Sciatic nerve (tissue), 2 donors: Measurements from ENCODE around the gene DTNA. TPM values are rescaled to one million over a fixed set of nuclear protein-coding genes. Genes with fewer than 3 reads are reported as not detected.

Experiments used
- ATAC-seq: fragments of 200-7000 bp; cut with Tn5 transposase; one replicate; pipeline ENCODE4 v1.9.1; 2020; ENCODE audit warnings: mild to moderate bottlenecking, moderate library complexity
- DNase-seq: peaks from one replicate; pipeline ENCODE4 v3.0.0-alpha.2; 2020; ENCODE audit warnings: low spot score
- intact Hi-C: fragments of 100-400 bp; cut with DNase I; formaldehyde crosslinking; loops from one replicate; pipeline ENCODE4 v1.14.2; 2022
- total RNA-seq: library from RNA; stranded (reverse); fragmentation: NEBNext Ultra II Directional; extraction: Animal tissue kit (Norgen Biotek cat#: 25700); gene quantifications from one replicate; pipeline ENCODE4 v1.2.1, GENCODE V29; 2021
- donor health status: DM: no; HTN: no; CAD: no.
- donor health status: DM: no; HTN: no; CAD: no.

Gene DTNA
- total RNA-seq, 1 donor from 2014 or later, result 81.8 TPM

GRCh38 chr18:34837769-34838272 lies 127.7 kb downstream of the DTNA start:
- intact Hi-C loops, result no loop called here
- peak; percentile 72 for ATAC-seq

GRCh38 chr18:34838669-34839068 lies 128.6 kb downstream of the DTNA start:
- intact Hi-C loops, result no loop called here
- DNase-seq, result no peak
- ATAC-seq, result no peak

More at GRCh38 chr18:34837769-34838272, 127.7 kb downstream of the DTNA start:
- DNase-seq, result no peak

- ATAC-seq, result no peak
- intact Hi-C loops, result no loop called here
- DNase-seq, result no peak
Measured at GRCh38 chr18:34840256-34840826, 130.2 kb downstream of the DTNA start.

GRCh38 chr18:34841891-34842290 lies 131.8 kb downstream of the DTNA start:
- intact Hi-C loops, result no loop called here
- no peak for DNase-seq
- no peak for ATAC-seq

- intact Hi-C loops, result no loop called here
- DNase-seq (no peak), ATAC-seq (no peak)
Measured at GRCh38 chr18:34844072-34844471, 134.0 kb downstream of the DTNA start.

- ATAC-seq (no peak), DNase-seq (no peak)
- intact Hi-C loops, result no loop called here
Measured at GRCh38 chr18:34844732-34845459, 134.8 kb downstream of the DTNA start.

GRCh38 chr18:34847408-34847807 lies 137.3 kb downstream of the DTNA start:
- intact Hi-C loops, result no loop called here
- no peak for DNase-seq
- ATAC-seq, result no peak

- intact Hi-C loops, result no loop called here
- ATAC-seq (no peak), DNase-seq (no peak)
Measured at GRCh38 chr18:34848156-34848555, 138.1 kb downstream of the DTNA start.

GRCh38 chr18:34848695-34849094 lies 138.6 kb downstream of the DTNA start:
- DNase-seq, result no peak
- intact Hi-C loops, result no loop called here
- ATAC-seq, result no peak

- no peak for ATAC-seq
- no peak for DNase-seq
- intact Hi-C loops, result no loop called here
Measured at GRCh38 chr18:34857320-34857719, 147.2 kb downstream of the DTNA start.

- DNase-seq (no peak), ATAC-seq (no peak)
- intact Hi-C loops, result no loop called here
Measured at GRCh38 chr18:34858188-34858587, 148.1 kb downstream of the DTNA start.

- ATAC-seq (no peak), DNase-seq (no peak)
- intact Hi-C loops, result no loop called here
Measured at GRCh38 chr18:34859496-34859895, 149.4 kb downstream of the DTNA start.

GRCh38 chr18:34862561-34862960 lies 152.5 kb downstream of the DTNA start:
- intact Hi-C loops, result no loop called here
- no peak for ATAC-seq

GRCh38 chr18:34863702-34864101 lies 153.6 kb downstream of the DTNA start:
- no peak for DNase-seq
- no peak for ATAC-seq
- intact Hi-C loops, result no loop called here

More at GRCh38 chr18:34862561-34862960, 152.5 kb downstream of the DTNA start:
- no peak for DNase-seq

- DNase-seq, result no peak
- no peak for ATAC-seq
- intact Hi-C loops, result no loop called here
Measured at GRCh38 chr18:34864836-34865497, 154.9 kb downstream of the DTNA start.

GRCh38 chr18:34866310-34866709 lies 156.2 kb downstream of the DTNA start:
- DNase-seq (no peak), ATAC-seq (no peak)
- intact Hi-C loops, result no loop called here

GRCh38 chr18:34866739-34867138 lies 156.6 kb downstream of the DTNA start:
- no peak for ATAC-seq
- intact Hi-C loops, result no loop called here

GRCh38 chr18:34867520-34867919 lies 157.4 kb downstream of the DTNA start:
- intact Hi-C loops, result no loop called here
- ATAC-seq, result peak; percentile 20
- DNase-seq, result no peak

More at GRCh38 chr18:34866739-34867138, 156.6 kb downstream of the DTNA start:
- DNase-seq, result no peak

GRCh38 chr18:34870555-34871310 lies 160.6 kb downstream of the DTNA start:
- ATAC-seq (no peak), DNase-seq (no peak)
- intact Hi-C loops, result no loop called here
